GM12878 (cell line): ENCODE measurements around the gene GANAB. TPM values are rescaled to one million over a fixed set of nuclear protein-coding genes. Genes with fewer than 3 reads are reported as not detected.

Experiments
- ATF2 ChIP-seq: IDR thresholded peaks from 2 replicates; pipeline ENCODE4 v1.6.1; 2012; ENCODE audit warnings: low read length, inconsistent platforms
- BCL3 ChIP-seq: IDR thresholded peaks from 2 replicates; pipeline ENCODE4 v1.6.1; 2011; ENCODE audit warnings: borderline replicate concordance, low read depth, mild to moderate bottlenecking, moderate library complexity, low read length; ENCODE audit not compliant: insufficient read depth, poor library complexity, severe bottlenecking
- LARP7 ChIP-seq: fragments of 450-650 bp; IDR thresholded peaks from 2 replicates; pipeline ENCODE4 v1.6.1; 2017; ENCODE audit warnings: mild to moderate bottlenecking
- MXI1 ChIP-seq: fragments of 150-350 bp; IDR thresholded peaks from 2 replicates; pipeline ENCODE4 v1.6.1; 2011; ENCODE audit warnings: low read depth, mild to moderate bottlenecking, inconsistent platforms, low read length, improper control_type of control experiment
- POLR2A ChIP-seq: IDR thresholded peaks from 2 replicates; pipeline ENCODE4 v1.6.1; 2011; ENCODE audit warnings: low read depth, mild to moderate bottlenecking, low read length
- PRDM15 ChIP-seq: fragments of 450-650 bp; formaldehyde crosslinking; IDR thresholded peaks from 2 replicates; pipeline ENCODE4 v1.4.0; 2020; ENCODE audit warnings: mild to moderate bottlenecking, moderate library complexity
- RCOR1 ChIP-seq: conservative IDR thresholded peaks from 2 replicates; pipeline ENCODE4 v1.6.1; 2012; ENCODE audit warnings: low read depth, low read length, improper control_type of control experiment
- RUNX3 ChIP-seq: IDR thresholded peaks from 2 replicates; pipeline ENCODE4 v1.6.1; 2012; ENCODE audit warnings: low read length, inconsistent platforms
- SP1 ChIP-seq: IDR thresholded peaks from one replicate; pipeline ENCODE4 v1.6.1; 2011; ENCODE audit warnings: low read depth, low read length
- SRF ChIP-seq, 2 experiments: IDR thresholded peaks; 2 replicates each; pipeline ENCODE4 v1.6.1; 2011; ENCODE audit warnings: low read depth in 2 of 2, low read length in 2 of 2, mild to moderate bottlenecking in 1 of 2, moderate library complexity in 1 of 2
- TCF7 ChIP-seq: IDR thresholded peaks from 2 replicates; pipeline ENCODE4 v1.6.1; 2014; ENCODE audit warnings: antibody characterized with exemption, borderline replicate concordance
- USF2 ChIP-seq: IDR thresholded peaks from 2 replicates; pipeline ENCODE4 v1.6.1; 2011; ENCODE audit warnings: low read depth, low read length, improper control_type of control experiment, borderline replicate concordance
- YY1 ChIP-seq: IDR thresholded peaks from 2 replicates; pipeline ENCODE4 v1.6.1; 2011; ENCODE audit warnings: low read depth, mild to moderate bottlenecking, low read length
- ZBTB33 ChIP-seq: fragments of 450-650 bp; IDR thresholded peaks from 2 replicates; pipeline ENCODE4 v1.6.1; 2017; ENCODE audit warnings: mild to moderate bottlenecking
- ZBTB40 ChIP-seq: fragments of 450-650 bp; IDR thresholded peaks from 2 replicates; pipeline ENCODE4 v1.6.1; 2016; ENCODE audit warnings: mild to moderate bottlenecking, moderate library complexity, borderline replicate concordance
- polyA plus RNA-seq, 11 experiments: library from polyadenylated mRNA; depleted of rRNA in 4 of 11; unstranded in 6 of 11; stranded (reverse) in 5 of 11; fragments of >200 nt; fragmentation: Nextera tagmentation in 4 of 11; fragmentation: Illumina TruSeq in 1 of 11; extraction: Ambion mirVana in 4 of 11; extraction: Trizol in 1 of 11; gene quantifications; 1 replicate in 1 of 11; 2 replicates in 10 of 11; pipeline versions ENCODE4 v1.2.1 to v1.2.3, GENCODE V29; 2011 to 2016; ENCODE audit warnings: inconsistent platforms in 2 of 11, missing spikeins in 2 of 11, low read depth in 1 of 11
- total RNA-seq, 4 experiments: library from RNA; depleted of rRNA in 3 of 4; stranded (reverse); fragments of >200 nt in 3 of 4; fragmentation: Illumina TruSeq in 1 of 4; extraction: Trizol in 1 of 4; gene quantifications; 2 replicates each; pipeline versions ENCODE4 v1.2.1 to v1.2.3, GENCODE V29; 2013 to 2021

GANAB gene
- total and polyA plus RNA-seq, 10 of the 15 experiments (the other 5 are each of a cell fraction or from before 2014, with no cell fraction given), result 4.5 to 175 (median 102) TPM

- no peak for TF ChIP-seq ZBTB33
- no peak for TF ChIP-seq SRF (IDR thresholded peaks at IDR 0.05; ENCODE audit: low read depth in 2 of 2, low read length in 2 of 2)
- TF ChIP-seq YY1, result no peak
- no peak for TF ChIP-seq PRDM15 (CRISPR knock-in tag)
- no peak for TF ChIP-seq ATF2
- TF ChIP-seq LARP7, result 0 out of 2 replicates have a peak, but pooled peaks have one; percentile 13
- TF ChIP-seq MXI1, result peak; percentile 57; the same call in 1 of the 2 replicates
- TF ChIP-seq USF2, result no peak
- no peak for TF ChIP-seq RCOR1
- TF ChIP-seq BCL3, result peak; percentile 6
- TF ChIP-seq TCF7, result no peak
- TF ChIP-seq ZBTB40, result no peak
- no peak for TF ChIP-seq SP1
- TF ChIP-seq POLR2A, result no peak; the same call in none of the 2 replicates
- TF ChIP-seq RUNX3, result peak; percentile 44; the same call in 1 of the 2 replicates
These were observed 19.3 kb upstream of the GANAB start (continued) for GRCh38 chr11:62665599-62666258.
